ENCODE results near the gene MAP2K1.

DNA sequence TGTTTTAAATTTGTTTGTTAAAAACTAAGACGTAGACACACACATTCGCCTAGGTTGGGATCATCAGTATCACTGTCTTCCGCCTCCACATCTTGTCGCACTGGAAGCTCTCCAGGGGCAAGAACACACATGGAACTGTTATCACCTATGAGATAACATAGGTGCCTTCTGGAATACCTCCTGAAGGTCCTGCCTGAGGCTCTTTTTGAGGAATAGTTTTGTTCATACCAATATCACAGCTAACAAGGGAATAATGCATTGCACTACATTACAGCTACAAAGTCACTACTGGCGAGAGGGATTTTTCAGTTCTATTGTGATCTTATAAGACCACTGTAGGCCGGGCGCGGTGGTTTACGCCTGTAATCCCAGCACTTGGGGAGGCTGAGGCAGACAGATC, 148.3 kb downstream of the MAP2K1 start:
- TF ChIP-seq POLR2AphosphoS5 (IDR thresholded peaks at IDR 0.05; ENCODE audit: borderline replicate concordance, low read depth, low read length) (no peak), EZH2 (IDR thresholded peaks at IDR 0.05) (no peak), FOXP2 (optimal IDR thresholded peaks at IDR 0.05; ENCODE audit: control extremely low read depth, extremely low read length, insufficient read depth) (no peak)
